Ovary (tissue), 9 donors: ENCODE data around the gene LTC4S. TPM values are rescaled to one million over a fixed set of nuclear protein-coding genes. Genes with fewer than 3 reads are reported as not detected.

ENCODE experiments used
- DNase-seq, 5 donors: peaks; one replicate each; pipeline ENCODE4 v3.0.0-alpha.2; 2019 to 2020
- H3K27ac ChIP-seq, 2 donors: fragments of 200-600 bp; one replicate each; pipeline versions ENCODE4 v1.5.1 to v1.8.0; 2019 to 2022
- H3K27me3 ChIP-seq: fragments of 200-600 bp; one replicate; pipeline ENCODE4 v1.8.0; 2022
- H3K36me3 ChIP-seq: fragments of 200-600 bp; sonication (generic); one replicate; pipeline ENCODE4 v1.5.1; 2019
- H3K4me1 ChIP-seq: one replicate; pipeline ENCODE4 v1.8.1; 2013; ENCODE audit warnings: mild to moderate bottlenecking, moderate library complexity; ENCODE audit not compliant: insufficient read depth
- H3K4me3 ChIP-seq: fragments of 200-600 bp; sonication (generic); one replicate; pipeline ENCODE4 v1.5.1; 2017
- H3K9me3 ChIP-seq, 2 donors: fragments of 200-600 bp in 1 of 2; sonication (generic) in 1 of 2; one replicate each; pipeline versions ENCODE4 v1.5.1 to v1.8.1; 2013 to 2019; ENCODE audit warnings: mild to moderate bottlenecking in 1 of 2, moderate library complexity in 1 of 2
- EP300 ChIP-seq: sonication (generic); formaldehyde crosslinking; IDR thresholded peaks from one replicate; pipeline ENCODE4 v1.6.1; 2017; ENCODE audit warnings: antibody characterized with exemption
- POLR2A ChIP-seq: fragments of 450-650 bp; IDR thresholded peaks from one replicate; pipeline ENCODE4 v1.6.1; 2017; ENCODE audit warnings: antibody characterized with exemption, mild to moderate bottlenecking, moderate library complexity
- WGBS, 3 donors: extraction: QIAGEN DNeasy Blood & Tissue Kit in 1 of 3; methylation state at CpG; one replicate each; pipeline versions ENCODE4 v1.1.5 to v1.1.7; 2013 to 2017; 5-methylcytosine and 5-hydroxymethylcytosine counted together
- intact Hi-C, 4 donors: fragments of 100-400 bp; cut with DNase I; formaldehyde crosslinking; loops; one replicate each; pipeline versions ENCODE4 v1.11.0 to v1.15.1; 2022 to 2023
- polyA plus RNA-seq, 2 donors: library from polyadenylated mRNA; stranded (reverse); fragments of 200-250 nt in 1 of 2; fragments of 350-450 nt in 1 of 2; fragmentation: Illumina TruSeq in 1 of 2; extraction: RNeasy Lipid Tissue Mini Kit (QIAGEN cat#74804) in 1 of 2; gene quantifications; one replicate each; pipeline ENCODE4 v1.2.3, GENCODE V29; 2013 to 2014
- total RNA-seq, 7 donors: library from RNA; depleted of rRNA in 2 of 7; stranded (reverse); fragments of >200 nt in 2 of 7; fragmentation: NEBNext Ultra II Directional in 3 of 7; extraction: Animal tissue kit (Norgen Biotek cat#: 25700) in 3 of 7; gene quantifications; one replicate each; pipeline versions ENCODE4 v1.1.0 to v1.2.4, GENCODE V29; 2016 to 2023
- TF ChIP-seq, protein P1 (sequence below), 3 donors: fragments of 450-650 bp in 2 of 3; fragments of 200-600 bp in 1 of 3; IDR thresholded peaks; one replicate each; pipeline versions ENCODE4 v1.5.1 to v1.8.0; 2016 to 2022; ENCODE audit warnings: antibody characterized with exemption in 3 of 3, mild to moderate bottlenecking in 1 of 3
- donor health status: DM: no; HTN: no; CAD: no; lungs with moderate emphysema.
- donor health status: DM: no; HTN: no; CAD: no.
- donor health status: Bipolar disorder and iron deficiency.
- donor health status: DM: yes; HTN: yes; CAD: no.
- donor health status: DM: no; HTN: no; CAD: no.
- donor health status: DM: yes; HTN: yes; CAD: no.

The LTC4S gene
- total and polyA plus RNA-seq, 9 donors, result 7.5 to 43.5 (median 16.9) TPM; not detected in 1

DNA sequence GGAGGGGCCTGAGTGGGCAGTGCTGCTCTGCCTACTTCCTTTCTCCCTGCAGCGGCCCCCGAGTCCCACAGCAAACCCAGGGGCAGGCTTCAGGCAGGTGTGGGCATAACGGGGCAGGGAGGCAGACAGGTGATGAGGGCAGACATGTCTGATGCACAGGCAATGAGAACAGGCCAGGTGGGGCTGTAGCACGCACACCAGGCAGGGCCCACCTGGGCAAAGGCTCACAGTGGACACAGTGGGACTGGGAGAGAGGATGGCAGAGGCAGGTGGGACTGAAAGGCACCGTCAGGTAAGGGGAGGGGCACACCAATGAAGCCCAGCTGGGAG, 5.8 kb downstream of the LTC4S start:
- Histone ChIP-seq H3K4me1 (peaks cover 3% of the 10 kb centered on the region), H3K4me3 (no peak overlapping the region), H3K27ac (no peak overlapping the region), H3K36me3 (no peaks in the 10 kb centered on the region), H3K27me3 (no peaks in the 10 kb centered on the region), H3K9me3 (no peaks in the 10 kb centered on the region)
- 89 to 91% (median 90%) methylated on average over 5 of the region's 5 CpGs for WGBS, 3 donors
- no peak for DNase-seq
- intact Hi-C loops, result loop anchor here in 3 of 4 donors (5.0 to 10.0 kb wide), 3 partner anchors 37 to 105 kb away; partner anchors contain the start of genes MRNIP (in 1 of the 3) and TBC1D9B (in 1 of the 3)
- TF ChIP-seq, protein P1, sequence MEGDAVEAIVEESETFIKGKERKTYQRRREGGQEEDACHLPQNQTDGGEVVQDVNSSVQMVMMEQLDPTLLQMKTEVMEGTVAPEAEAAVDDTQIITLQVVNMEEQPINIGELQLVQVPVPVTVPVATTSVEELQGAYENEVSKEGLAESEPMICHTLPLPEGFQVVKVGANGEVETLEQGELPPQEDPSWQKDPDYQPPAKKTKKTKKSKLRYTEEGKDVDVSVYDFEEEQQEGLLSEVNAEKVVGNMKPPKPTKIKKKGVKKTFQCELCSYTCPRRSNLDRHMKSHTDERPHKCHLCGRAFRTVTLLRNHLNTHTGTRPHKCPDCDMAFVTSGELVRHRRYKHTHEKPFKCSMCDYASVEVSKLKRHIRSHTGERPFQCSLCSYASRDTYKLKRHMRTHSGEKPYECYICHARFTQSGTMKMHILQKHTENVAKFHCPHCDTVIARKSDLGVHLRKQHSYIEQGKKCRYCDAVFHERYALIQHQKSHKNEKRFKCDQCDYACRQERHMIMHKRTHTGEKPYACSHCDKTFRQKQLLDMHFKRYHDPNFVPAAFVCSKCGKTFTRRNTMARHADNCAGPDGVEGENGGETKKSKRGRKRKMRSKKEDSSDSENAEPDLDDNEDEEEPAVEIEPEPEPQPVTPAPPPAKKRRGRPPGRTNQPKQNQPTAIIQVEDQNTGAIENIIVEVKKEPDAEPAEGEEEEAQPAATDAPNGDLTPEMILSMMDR (IDR thresholded peaks at IDR 0.05), result no peak
- TF ChIP-seq EP300 (no peak), POLR2A (no peak)

DNA sequence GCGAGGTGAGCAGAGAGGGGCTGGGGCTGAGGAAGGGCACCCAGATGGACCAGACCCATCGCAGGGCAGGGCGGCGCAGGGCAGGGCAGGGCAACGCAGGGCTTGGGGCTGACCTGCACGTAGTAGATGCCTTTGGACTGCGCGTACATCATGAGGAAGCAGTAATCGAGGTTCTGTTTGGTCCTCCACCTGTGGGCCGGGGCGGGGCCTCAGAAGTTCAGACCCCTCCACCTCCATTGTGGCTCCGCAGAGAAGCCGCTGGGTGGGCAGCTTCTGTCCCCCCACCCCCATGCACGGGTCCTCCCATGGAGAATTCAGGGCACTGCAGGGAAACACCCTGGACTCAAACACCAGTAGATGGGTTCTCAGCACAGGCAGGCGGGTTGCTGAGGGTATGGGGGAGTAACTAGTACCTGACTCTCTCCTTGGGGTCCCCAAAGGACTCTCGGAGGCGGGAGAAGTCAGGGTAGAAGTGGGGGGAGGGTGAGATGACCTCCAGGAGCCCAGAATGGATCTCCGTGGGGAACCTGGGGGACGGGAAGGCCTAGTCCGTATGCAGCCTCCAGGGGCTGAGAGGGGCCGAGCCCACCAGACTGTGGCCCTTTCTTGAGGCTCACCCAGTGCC, 6.4 kb downstream of the LTC4S start:
- DNase-seq, result peak in 2 of 5 donors; percentile 21 to 34
- 91 to 94% (median 92%) methylated on average over 21 of the region's 21 CpGs for WGBS, 3 donors
- Histone ChIP-seq H3K4me1 (peaks cover 4% of the 10 kb centered on the region), H3K27me3 (no peaks in the 10 kb centered on the region), H3K9me3 (no peaks in the 10 kb centered on the region), H3K4me3 (no peak overlapping the region), H3K36me3 (no peaks in the 10 kb centered on the region), H3K27ac (no peak overlapping the region)
- TF ChIP-seq POLR2A (no peak), EP300 (no peak)
- TF ChIP-seq, protein P1 (IDR thresholded peaks at IDR 0.05), result no peak
- intact Hi-C loops, result loop anchor here in 1 of 4 donors (10.0 kb wide), 1 partner anchor 105 kb away; the partner anchor contains the start of gene TBC1D9B

DNA sequence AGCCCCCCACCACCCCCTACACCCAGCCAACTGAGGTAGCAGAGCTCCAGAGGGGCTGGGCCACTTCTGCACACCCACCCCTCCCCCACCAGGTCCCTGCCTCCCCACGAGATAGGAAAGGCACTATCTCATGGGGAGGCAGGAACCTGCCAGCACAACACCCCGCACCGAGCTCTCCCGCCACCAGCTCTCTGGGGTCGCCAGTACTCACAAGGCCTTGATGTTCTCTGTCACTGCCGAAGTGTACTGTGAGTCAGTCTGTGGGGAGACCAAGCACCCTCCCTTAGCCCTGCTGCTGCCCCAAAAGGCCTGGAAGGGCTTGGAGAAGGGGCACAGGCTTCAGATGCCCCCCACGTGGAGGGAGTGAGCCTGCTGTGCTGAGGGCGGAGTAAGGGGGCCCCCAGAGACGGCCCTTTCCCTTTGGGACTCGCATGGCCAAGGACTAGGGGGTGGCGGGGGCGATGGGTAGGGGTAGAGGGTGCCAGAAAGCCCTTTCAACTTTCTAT, 7.0 kb downstream of the LTC4S start:
- peak in 3 of 5 donors; percentile 20 to 38 (median 30) for DNase-seq
- Histone ChIP-seq H3K9me3 (no peaks in the 10 kb centered on the region), H3K4me1 (peaks cover 5% of the 10 kb centered on the region), H3K27ac (no peak overlapping the region), H3K4me3 (no peak overlapping the region), H3K36me3 (no peaks in the 10 kb centered on the region), H3K27me3 (no peaks in the 10 kb centered on the region)
- TF ChIP-seq POLR2A (no peak), EP300 (no peak)
- TF ChIP-seq, protein P1 (IDR thresholded peaks at IDR 0.05), result no peak
- WGBS, 3 donors, result 78 to 81% (median 79%) methylated on average over 11 to 12 of the region's 12 CpGs
- intact Hi-C loops, result loop anchor here in 1 of 4 donors (10.0 kb wide), 1 partner anchor 104 kb away; the partner anchor contains the start of gene TBC1D9B

DNA sequence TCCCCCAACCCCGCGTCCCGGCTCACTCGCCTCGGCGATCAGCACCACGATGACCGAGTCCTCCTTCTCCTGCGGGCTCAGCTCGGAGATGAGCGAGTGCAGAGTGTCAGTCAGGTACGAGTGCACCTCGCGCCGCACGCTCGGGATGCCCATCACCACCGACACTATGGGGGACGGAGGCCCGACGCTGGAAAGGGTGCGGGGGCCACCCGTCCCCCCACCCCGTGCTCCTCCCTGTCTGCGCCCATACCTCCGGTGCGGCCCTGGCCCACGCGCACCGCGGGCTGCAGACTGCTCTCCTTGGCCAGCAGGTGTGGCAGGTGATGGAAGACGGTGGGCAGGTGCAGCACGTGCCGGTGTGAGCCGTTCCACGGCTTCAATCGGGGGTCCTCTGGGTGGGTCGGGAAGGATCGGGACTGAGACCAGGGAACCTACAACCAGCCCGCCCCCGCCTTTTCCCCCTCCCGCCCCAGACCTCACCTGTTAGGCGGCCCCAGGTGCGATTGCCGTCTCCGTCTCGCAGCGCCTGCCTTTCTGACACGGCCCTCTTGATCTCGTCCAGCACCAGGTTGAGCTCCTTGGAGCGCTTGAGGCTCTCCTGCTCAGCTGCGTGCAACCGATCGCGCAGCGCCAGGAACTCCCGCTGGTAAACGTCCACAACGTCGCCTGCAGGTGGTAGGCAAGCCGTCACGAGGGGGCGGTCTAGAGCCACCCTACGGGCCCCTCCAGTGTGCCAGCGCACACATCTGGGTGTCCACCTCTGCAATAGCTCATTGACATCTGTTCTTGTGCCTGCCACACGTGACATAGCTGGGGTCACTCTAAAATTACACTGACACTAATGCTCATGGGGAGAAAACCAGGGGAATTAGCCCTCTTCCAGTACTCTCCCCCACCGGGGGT, 7.8 kb downstream of the LTC4S start:
- 62 to 72% (median 64%) methylated on average over 67 of the region's 67 CpGs for WGBS, 3 donors
- H3K27ac ChIP-seq, result no peak overlapping the region
- no peaks in the 10 kb centered on the region for H3K9me3 ChIP-seq
- peak; percentile 56 to 87 (median 73) for DNase-seq
- intact Hi-C loops, result loop anchor here in 1 of 4 donors (10.0 kb wide), 1 partner anchor 103 kb away; the partner anchor contains the start of gene TBC1D9B
- H3K4me3 ChIP-seq, result no peak overlapping the region
- no peak for TF ChIP-seq POLR2A
- TF ChIP-seq, protein P1 (IDR thresholded peaks at IDR 0.05), result peak in 2 of 3 donors; percentile 47 to 48
- no peaks in the 10 kb centered on the region for H3K27me3 ChIP-seq
- peaks cover 3% of the 10 kb centered on the region for H3K4me1 ChIP-seq
- H3K36me3 ChIP-seq, result no peaks in the 10 kb centered on the region
